Stimulated activated naive CD8-positive, alpha-beta T cell treated with anti-CD3 and anti-CD28 coated beads, Interleukin-15, Interleukin-2, amounts not matched to agents 100 U/mL and 50 U/mL, for 24 hours (primary cell): ENCODE measurements around the gene CYP2F1.
"Not testable (repeated sequence)": the region's sequence is repeated elsewhere in the genome, so short reads cannot be mapped to it uniquely, and the experiment has no call there.

Experiments
- ATAC-seq: fragments of 150-1000 bp; cut with Tn5 transposase; one replicate; pipeline ENCODE4 v1.10.0; 2021
- DNase-seq: peaks from one replicate; pipeline ENCODE4 v3.0.0; 2021

The CYP2F1 gene, protein sequence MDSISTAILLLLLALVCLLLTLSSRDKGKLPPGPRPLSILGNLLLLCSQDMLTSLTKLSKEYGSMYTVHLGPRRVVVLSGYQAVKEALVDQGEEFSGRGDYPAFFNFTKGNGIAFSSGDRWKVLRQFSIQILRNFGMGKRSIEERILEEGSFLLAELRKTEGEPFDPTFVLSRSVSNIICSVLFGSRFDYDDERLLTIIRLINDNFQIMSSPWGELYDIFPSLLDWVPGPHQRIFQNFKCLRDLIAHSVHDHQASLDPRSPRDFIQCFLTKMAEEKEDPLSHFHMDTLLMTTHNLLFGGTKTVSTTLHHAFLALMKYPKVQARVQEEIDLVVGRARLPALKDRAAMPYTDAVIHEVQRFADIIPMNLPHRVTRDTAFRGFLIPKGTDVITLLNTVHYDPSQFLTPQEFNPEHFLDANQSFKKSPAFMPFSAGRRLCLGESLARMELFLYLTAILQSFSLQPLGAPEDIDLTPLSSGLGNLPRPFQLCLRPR

DNA sequence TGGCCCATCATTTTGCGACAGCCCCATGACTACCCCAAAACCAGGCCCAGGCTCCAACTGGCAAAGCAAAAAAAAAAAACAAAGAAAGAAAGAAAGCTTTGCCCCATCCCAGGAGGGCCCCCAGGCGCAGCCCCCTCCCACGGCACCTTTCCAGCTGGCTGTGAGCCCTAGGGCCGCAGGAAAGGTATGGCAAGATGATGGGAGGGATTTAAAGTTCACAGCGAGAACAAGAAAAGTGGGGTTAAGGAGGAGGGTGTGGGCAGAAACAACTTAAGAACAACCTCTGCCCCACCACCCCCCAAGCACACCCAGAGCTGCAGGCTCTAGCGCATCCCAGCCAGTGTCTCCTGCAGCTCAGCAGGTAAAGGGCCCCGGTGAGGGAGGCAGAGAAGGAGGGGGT lies at the start of gene CYP2F1:
Gene CYP2F1, plus strand, starts transcription at position 301 of the 400 bp plus-strand sequence. CDS start 1,757 bp downstream, outside the sequence.
- ATAC-seq (no peak), DNase-seq (no peak)

DNA sequence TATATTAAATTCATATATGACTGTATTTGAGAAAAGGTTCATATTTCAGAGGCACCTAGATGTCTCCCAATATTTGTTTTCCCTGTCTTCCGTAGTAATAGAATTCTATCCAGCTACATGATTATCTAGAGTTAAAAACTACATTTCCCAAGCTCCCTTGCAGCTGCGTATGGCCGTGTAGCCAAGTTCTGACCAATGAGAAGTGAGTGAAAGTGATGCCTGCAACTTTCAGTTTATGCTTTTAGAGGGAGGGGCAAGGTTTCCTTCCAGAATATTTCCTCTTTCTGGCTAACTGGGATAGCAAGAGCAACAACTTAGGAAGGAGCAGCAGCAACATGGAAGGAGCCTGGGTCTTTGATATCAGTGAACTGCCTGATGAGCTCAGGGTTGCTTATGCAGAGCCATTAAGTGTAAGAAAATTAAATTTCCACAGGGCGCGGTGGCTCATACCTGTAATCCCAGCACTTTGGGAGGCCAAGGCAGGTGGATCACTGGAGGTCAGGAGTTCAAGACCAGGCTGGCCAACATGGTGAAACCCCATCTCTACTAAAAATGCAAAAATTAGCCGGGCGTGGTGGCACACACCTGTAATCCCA lies 49.2 kb upstream of the CYP2F1 start:
- ATAC-seq (no peak), DNase-seq (no peak)

DNA sequence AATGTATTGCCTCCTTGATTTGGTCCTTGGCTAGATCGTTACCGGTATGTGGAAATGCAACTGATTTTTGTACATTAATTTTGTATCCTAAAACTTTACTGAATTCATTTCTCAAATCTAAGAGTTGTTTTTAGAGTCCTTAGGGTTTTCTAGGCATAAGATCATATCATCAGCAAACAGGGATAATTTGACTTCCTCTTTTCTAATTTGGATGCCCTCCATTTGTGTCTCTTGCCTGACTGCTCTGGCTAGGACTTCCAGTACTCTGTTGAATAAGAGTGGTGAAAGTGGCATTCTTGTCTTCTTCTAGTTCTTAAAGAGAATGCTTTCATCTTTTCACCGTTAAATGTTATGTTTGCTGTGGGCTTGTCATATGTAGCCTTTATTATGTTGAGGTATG lies 37.9 kb upstream of the CYP2F1 start:
- ATAC-seq (no peak), DNase-seq (no peak)

DNA sequence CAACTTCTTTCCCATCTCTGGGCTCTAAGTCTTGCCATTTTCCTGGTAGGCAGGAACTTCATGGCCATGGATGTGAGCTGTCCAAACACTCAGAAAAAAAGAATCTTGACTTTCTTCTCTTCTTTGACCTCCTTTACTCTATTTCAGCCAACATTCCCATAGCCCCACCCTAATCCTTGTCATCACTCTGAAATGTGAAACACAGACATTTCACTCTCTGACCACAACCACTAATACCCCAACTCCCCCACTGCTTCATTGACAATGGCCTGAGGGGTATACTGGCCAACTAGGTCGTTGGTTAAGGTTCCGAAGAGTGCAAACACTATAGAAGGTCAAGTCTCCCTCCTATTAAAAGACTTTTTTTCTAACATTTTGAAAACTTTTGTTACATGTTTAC lies 30.7 kb upstream of the CYP2F1 start:
- DNase-seq (no peak), ATAC-seq (no peak)

- no peak for ATAC-seq
- DNase-seq, result no peak
Observed at GRCh38 chr19:41085748-41086415, 28.4 kb upstream of the CYP2F1 start.

DNA sequence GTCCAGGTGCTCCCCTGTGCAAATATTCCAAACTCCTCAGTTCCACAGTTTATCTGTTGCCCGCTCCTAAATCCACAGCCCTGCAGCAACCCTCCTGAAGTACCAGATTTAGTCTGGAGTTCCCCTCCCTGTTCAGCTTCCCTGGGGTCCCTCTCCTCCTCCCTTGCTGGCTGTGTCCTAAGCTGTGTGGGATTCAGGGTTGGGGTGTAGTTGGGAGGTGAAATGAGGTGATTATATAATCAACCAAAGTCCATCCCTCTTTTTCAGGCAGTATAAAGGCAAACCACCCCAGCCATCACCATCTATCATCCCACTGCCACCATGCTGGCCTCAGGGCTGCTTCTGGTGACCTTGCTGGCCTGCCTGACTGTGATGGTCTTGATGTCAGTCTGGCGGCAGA lies 26.1 kb upstream of the CYP2F1 start, which contains the start of gene CYP2A13:
Gene CYP2A13, plus strand, starts transcription at position 301 of the 400 bp plus-strand sequence. Its CDS starts 21 bp downstream, at position 322.
- ATAC-seq (no peak), DNase-seq (no peak)

GRCh38 chr19:41089959-41090358 lies 24.3 kb upstream of the CYP2F1 start:
- no peak for ATAC-seq
- no peak for DNase-seq

- DNase-seq (no peak), ATAC-seq (no peak)
Observed at GRCh38 chr19:41095703-41096102, 18.5 kb upstream of the CYP2F1 start.

GRCh38 chr19:41096353-41096752 lies 17.9 kb upstream of the CYP2F1 start:
- ATAC-seq (no peak), DNase-seq (no peak)

DNA sequence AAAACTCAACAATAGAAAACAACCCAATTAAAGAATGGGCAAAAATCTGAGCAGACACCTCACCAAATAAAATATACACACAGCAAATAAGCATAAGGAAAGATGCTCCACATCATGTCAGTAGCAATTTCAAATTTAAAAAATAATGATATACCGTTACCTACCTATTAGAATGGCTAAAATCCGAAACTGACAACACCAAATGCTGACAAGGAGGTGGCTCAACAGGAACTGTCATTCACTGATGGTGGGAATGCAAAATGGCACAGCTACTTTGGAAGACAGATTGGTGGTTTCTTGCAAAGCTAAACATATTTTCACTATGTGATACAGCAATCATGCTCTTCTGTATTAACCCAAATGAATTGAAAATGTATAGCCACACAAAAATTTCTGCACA lies 16.9 kb upstream of the CYP2F1 start:
- no peak for DNase-seq
- no peak for ATAC-seq

GRCh38 chr19:41098762-41099161 lies 15.5 kb upstream of the CYP2F1 start:
- ATAC-seq (no peak), DNase-seq (no peak)

DNA sequence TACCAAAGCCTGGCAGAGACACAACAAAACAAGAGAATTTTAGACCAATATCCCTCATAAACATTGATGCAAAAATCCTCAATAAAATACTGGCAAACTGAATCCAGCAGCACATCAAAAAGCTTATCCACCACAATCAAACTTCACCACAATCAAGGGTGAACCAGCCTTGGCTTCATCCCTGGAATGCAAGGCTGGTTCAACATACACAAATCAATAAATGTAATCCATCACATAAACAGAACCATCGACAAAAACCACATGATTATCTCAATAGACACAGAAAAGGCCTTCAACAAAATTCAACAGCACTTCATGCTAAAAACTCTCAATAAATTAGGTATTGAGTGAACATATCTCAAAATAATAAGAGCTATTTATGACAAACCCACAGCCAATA lies 12.0 kb upstream of the CYP2F1 start:
- ATAC-seq, DNase-seq: not testable (repeated sequence)

- ATAC-seq, result no peak
Observed at GRCh38 chr19:41106177-41106576, 8.1 kb upstream of the CYP2F1 start.

DNA sequence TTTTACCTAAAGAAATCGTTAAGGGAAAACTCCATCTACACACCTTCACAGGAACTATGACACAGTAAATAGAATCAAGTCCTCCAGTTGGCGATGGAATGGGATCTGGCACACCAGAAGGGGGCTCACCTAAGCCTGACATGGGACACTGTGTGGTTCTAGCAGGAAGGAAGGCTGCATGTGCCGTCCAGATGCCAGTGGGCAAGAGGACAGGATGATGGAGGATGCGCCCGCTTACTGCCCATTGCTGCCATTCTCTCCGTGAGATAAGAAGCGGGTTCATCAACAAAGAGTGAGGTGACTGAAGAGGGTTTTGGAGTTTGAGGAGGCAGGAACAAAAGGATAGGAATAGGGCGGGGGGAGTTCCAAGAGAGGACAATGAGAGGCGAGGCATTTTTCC lies 2.9 kb upstream of the CYP2F1 start:
- no peak for ATAC-seq
- DNase-seq, result no peak

More at GRCh38 chr19:41106177-41106576, 8.1 kb upstream of the CYP2F1 start:
- no peak for DNase-seq

- ATAC-seq, result no peak
- DNase-seq, result no peak
Observed at GRCh38 chr19:41111750-41112295, 2.4 kb upstream of the CYP2F1 start.

DNA sequence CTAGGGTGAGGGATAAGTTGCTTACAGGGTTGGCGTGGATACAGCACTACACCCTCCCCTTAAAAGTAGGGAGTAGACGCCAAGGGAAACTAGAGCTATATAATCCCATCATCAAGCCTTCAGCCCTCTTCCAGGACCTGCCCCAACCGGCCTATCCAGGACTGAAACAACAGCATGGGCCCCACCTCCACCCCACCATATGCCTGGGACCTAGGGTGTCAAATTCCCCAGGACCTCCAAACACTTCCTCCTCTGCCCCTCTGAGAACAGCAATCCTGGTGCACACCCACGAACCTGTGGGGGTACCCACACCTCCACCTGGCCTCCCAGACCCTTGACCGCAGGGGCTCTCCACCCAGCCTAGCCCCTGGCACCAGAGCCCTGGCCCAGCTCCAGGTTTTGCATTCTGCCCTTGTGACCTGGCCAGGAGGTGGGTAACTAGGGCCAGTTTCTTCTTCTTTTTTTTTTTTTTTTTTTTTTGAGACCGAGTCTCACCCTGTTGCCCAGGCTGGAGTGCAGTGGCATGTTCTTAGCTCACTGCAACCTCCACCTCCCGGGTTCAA lies 1.4 kb upstream of the CYP2F1 start:
- ATAC-seq, result no peak
- no peak for DNase-seq

- DNase-seq, result no peak
- no peak for ATAC-seq
Observed at GRCh38 chr19:41116261-41116660, 2.0 kb downstream of the CYP2F1 start.

- peak; percentile 45 for ATAC-seq
- DNase-seq, result peak; percentile 37
Observed at GRCh38 chr19:41120929-41121911, 7.0 kb downstream of the CYP2F1 start.

- not testable (repeated sequence) for DNase-seq, ATAC-seq
Observed at GRCh38 chr19:41122846-41123245, 8.6 kb downstream of the CYP2F1 start.

DNA sequence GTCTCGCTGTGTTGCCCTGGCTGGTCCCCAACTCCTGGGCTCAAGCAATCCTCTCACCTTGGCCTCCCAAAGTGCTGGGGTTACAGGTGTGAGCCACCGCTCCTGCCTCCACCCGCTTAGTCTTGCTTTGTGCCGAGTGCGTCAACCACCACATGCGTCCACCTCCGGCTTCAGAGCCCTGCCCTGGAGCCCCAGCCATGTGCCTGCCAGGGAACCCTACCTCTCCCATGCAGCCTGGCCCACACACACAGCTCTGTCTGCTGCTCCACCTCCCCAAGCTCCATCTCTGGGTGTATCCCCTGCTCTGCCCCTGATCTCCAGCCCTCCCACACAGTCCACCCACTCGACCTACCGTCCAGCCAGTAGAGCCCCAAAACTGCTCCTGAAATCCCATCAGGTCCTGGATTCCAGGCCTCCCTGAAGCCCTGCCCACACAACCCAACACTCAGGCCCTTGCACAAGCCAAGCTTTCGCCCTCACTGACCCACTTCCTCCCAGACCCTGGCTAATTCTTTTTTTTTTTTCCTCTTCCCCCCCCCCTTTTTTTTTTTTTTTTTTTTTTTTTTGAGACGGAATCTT lies 9.6 kb downstream of the CYP2F1 start:
- DNase-seq (no peak), ATAC-seq (no peak)
